Tibial artery (tissue), 4 donors: ENCODE data around the gene CACNA2D2.

Experiments used
- DNase-seq, 2 donors: peaks; one replicate each; pipeline ENCODE4 v3.0.0-alpha.2; 2019
- H3K27ac ChIP-seq, 2 donors: fragments of 200-600 bp; sonication (generic) in 1 of 2; 1 replicate in 1 of 2; 2 replicates in 1 of 2; pipeline ENCODE4 v1.5.1; 2018 to 2019; ENCODE audit warnings: mild to moderate bottlenecking in 1 of 2
- H3K27me3 ChIP-seq, 2 donors: fragments of 200-600 bp; sonication (generic) in 1 of 2; one replicate each; pipeline versions ENCODE4 v1.5.1 to v1.6.0; 2016 to 2019
- H3K36me3 ChIP-seq, 3 donors: fragments of 200-600 bp; sonication (generic) in 2 of 3; one replicate each; pipeline ENCODE4 v1.5.1; 2016 to 2019; ENCODE audit warnings: mild to moderate bottlenecking in 2 of 3
- H3K4me1 ChIP-seq, 4 donors: fragments of 200-600 bp; sonication (generic) in 2 of 4; 1 replicate in 3 of 4; 2 replicates in 1 of 4; pipeline ENCODE4 v1.5.1; 2016 to 2019
- H3K4me3 ChIP-seq, 2 donors: fragments of 200-600 bp; sonication (generic) in 1 of 2; 1 replicate in 1 of 2; 2 replicates in 1 of 2; pipeline ENCODE4 v1.5.1; 2018 to 2019; ENCODE audit warnings: mild to moderate bottlenecking in 2 of 2
- H3K9me3 ChIP-seq, 3 donors: fragments of 200-600 bp; sonication (generic) in 1 of 3; one replicate each; pipeline ENCODE4 v1.5.1; 2016 to 2019
- CTCF ChIP-seq, 2 experiments: fragments of 200-600 bp in 1 of 2; fragments of 450-650 bp in 1 of 2; IDR thresholded peaks; one replicate each; pipeline ENCODE4 v1.5.1; 2017 to 2019; ENCODE audit warnings: antibody characterized with exemption in 2 of 2, mild to moderate bottlenecking in 1 of 2, moderate library complexity in 1 of 2
- intact Hi-C: fragments of 100-400 bp; cut with DNase I; formaldehyde crosslinking; loops from one replicate; pipeline ENCODE4 v1.15.0; 2023; ENCODE audit warnings: low total_unique reads

Gene CACNA2D2

GRCh38 chr3:50447290-50447840 is 56.1 kb downstream of the CACNA2D2 start:
- H3K36me3 ChIP-seq: no peaks in the 10 kb centered on the region
- intact Hi-C loops: no loop called here
- no peak for TF ChIP-seq CTCF (IDR thresholded peaks at IDR 0.05)
- H3K4me3 ChIP-seq: no peak overlapping the region
- H3K27ac ChIP-seq: no peak overlapping the region
- H3K9me3 ChIP-seq: no peaks in the 10 kb centered on the region
- no peak for DNase-seq
- peaks cover 0 to 7% (median 0%) of the 10 kb centered on the region in 4 donors for H3K4me1 ChIP-seq
- H3K27me3 ChIP-seq: no peaks in the 10 kb centered on the region

GRCh38 chr3:50445919-50446318 is 57.5 kb downstream of the CACNA2D2 start:
- no peak overlapping the region for H3K4me3 ChIP-seq
- H3K27me3 ChIP-seq: no peaks in the 10 kb centered on the region
- H3K9me3 ChIP-seq: no peaks in the 10 kb centered on the region
- H3K4me1 ChIP-seq: peaks cover 0 to 7% (median 0%) of the 10 kb centered on the region in 4 donors
- intact Hi-C loops: no loop called here
- no peak for DNase-seq
- no peaks in the 10 kb centered on the region for H3K36me3 ChIP-seq
- H3K27ac ChIP-seq: no peak overlapping the region
- no peak for TF ChIP-seq CTCF (IDR thresholded peaks at IDR 0.05)

GRCh38 chr3:50444782-50445181 is 58.7 kb downstream of the CACNA2D2 start:
- Histone ChIP-seq H3K4me3 (no peak overlapping the region), H3K4me1 (peaks cover 0 to under 1% (median 0%) of the 10 kb centered on the region in 4 donors), H3K27me3 (no peaks in the 10 kb centered on the region), H3K36me3 (no peaks in the 10 kb centered on the region), H3K27ac (no peak overlapping the region), H3K9me3 (no peaks in the 10 kb centered on the region)
- intact Hi-C loops: no loop called here
- TF ChIP-seq CTCF (IDR thresholded peaks at IDR 0.05): no peak
- no peak for DNase-seq

- H3K9me3 ChIP-seq: no peaks in the 10 kb centered on the region
- H3K27ac ChIP-seq: no peak overlapping the region
- TF ChIP-seq CTCF (IDR thresholded peaks at IDR 0.05): no peak
- H3K36me3 ChIP-seq: no peaks in the 10 kb centered on the region
- no peak for DNase-seq
- intact Hi-C loops: no loop called here
- no peak overlapping the region for H3K4me3 ChIP-seq
- H3K4me1 ChIP-seq: no peaks in the 10 kb centered on the region
- H3K27me3 ChIP-seq: no peaks in the 10 kb centered on the region
Observed at GRCh38 chr3:50444213-50444612, 59.2 kb downstream of the CACNA2D2 start.

GRCh38 chr3:50442945-50443579 is 60.4 kb downstream of the CACNA2D2 start:
- no peak for TF ChIP-seq CTCF (IDR thresholded peaks at IDR 0.05)
- intact Hi-C loops: no loop called here
- no peaks in the 10 kb centered on the region for H3K36me3 ChIP-seq
- H3K4me1 ChIP-seq: no peaks in the 10 kb centered on the region
- no peaks in the 10 kb centered on the region for H3K27me3 ChIP-seq
- H3K27ac ChIP-seq: no peak overlapping the region
- no peaks in the 10 kb centered on the region for H3K9me3 ChIP-seq
- no peak overlapping the region for H3K4me3 ChIP-seq
- no peak for DNase-seq
